HEK293T (cell line): ENCODE measurements around the gene TMEM200A.

Source experiments
- ELF4 ChIP-seq: fragments of 450-650 bp; IDR thresholded peaks from 2 replicates; pipeline ENCODE4 v1.6.1; 2017; ENCODE audit warnings: antibody characterized with exemption
- FOXM1 ChIP-seq: fragments of 450-650 bp; IDR thresholded peaks from 2 replicates; pipeline ENCODE4 v1.6.1; 2017; ENCODE audit warnings: mild to moderate bottlenecking, borderline replicate concordance
- L3MBTL2 ChIP-seq: fragments of 450-650 bp; conservative IDR thresholded peaks from 2 replicates; pipeline ENCODE4 v1.6.1; 2016; ENCODE audit warnings: mild to moderate bottlenecking
- LEF1 ChIP-seq: fragments of 450-650 bp; IDR thresholded peaks from 2 replicates; pipeline ENCODE4 v1.6.1; 2017; ENCODE audit warnings: mild to moderate bottlenecking, borderline replicate concordance
- SP1 ChIP-seq: fragments of 450-650 bp; IDR thresholded peaks from 2 replicates; pipeline ENCODE4 v1.6.1; 2017
- SUZ12 ChIP-seq: fragments of 450-650 bp; IDR thresholded peaks from 2 replicates; pipeline ENCODE4 v1.6.1; 2016; ENCODE audit warnings: mild to moderate bottlenecking

- TF ChIP-seq L3MBTL2, result no peak
- TF ChIP-seq ELF4, result no peak
- no peak for TF ChIP-seq SP1
- no peak for TF ChIP-seq LEF1
- no peak for TF ChIP-seq SUZ12
- TF ChIP-seq FOXM1, result no peak
These were observed 104.9 kb downstream of the TMEM200A start for GRCh38 chr6:130470766-130471165.
